HCT116 (cell line): ENCODE results near the gene HACD1. TPM values are rescaled to one million over a fixed set of nuclear protein-coding genes. Genes with fewer than 3 reads are reported as not detected.

Experiments used
- ATAC-seq: fragments of 200-7000 bp; cut with Tn5 transposase; 2 replicates; pipeline ENCODE4 v1.9.1; 2020; ENCODE audit warnings: mild to moderate bottlenecking, moderate library complexity
- BruUV-seq: library from RNA; stranded (reverse); fragments of 400-500 nt; replicated peaks from 2 replicates; lab custom pipeline; 2021; lab: Mats Ljungman, UMichigan
- CTCF ChIA-PET: fragments of 300-600 bp; sonication (Branson Sonifier 250); formaldehyde crosslinking; loops from one replicate; lab custom pipeline; 2021; ENCODE audit warnings: antibody characterized with exemption; lab: Charles Lee
- POLR2A ChIA-PET: fragments of 300-600, 350-600 bp; sonication (Branson Sonifier 250); formaldehyde crosslinking; loops from one replicate; lab custom pipeline; 2021; ENCODE audit warnings: antibody characterized with exemption; lab: Charles Lee
- RAD21 ChIA-PET, 2 experiments: fragments of 300-600 bp; sonication (Branson Sonifier 250); formaldehyde crosslinking; loops; one replicate each; lab custom pipeline; 2023; ENCODE audit warnings: low total read pairs in 2 of 2; ENCODE audit not compliant: uncharacterized antibody in 2 of 2, unreplicated experiment in 2 of 2, low non-redundant PET in 1 of 2; lab: Charles Lee
- DNase-seq: peaks from one replicate; pipeline ENCODE4 v3.0.0-alpha.2; 2010; ENCODE audit warnings: low read depth, low spot score
- H2AFZ ChIP-seq: fragments of 200-600 bp; shearing (Covaris generic), sonication (generic); 2 replicates; pipeline ENCODE4 v1.6.1; 2017; ENCODE audit warnings: low read depth, mixed run types, mixed read lengths, antibody characterized with exemption, low read length; ENCODE audit not compliant: poor library complexity, severe bottlenecking
- H3K27ac ChIP-seq: 2 replicates; pipeline ENCODE4 v1.5.1; 2012; ENCODE audit warnings: low read depth, low read length
- H3K27me3 ChIP-seq: fragments of 200-600 bp; sonication (generic); 2 replicates; pipeline ENCODE4 v1.6.1; 2016; ENCODE audit warnings: mixed run types, low read length, mixed read lengths; ENCODE audit not compliant: insufficient read depth
- H3K36me3 ChIP-seq, 2 experiments: fragments of 200-500 bp in 1 of 2; fragments of 200-600 bp in 1 of 2; sonication (Bioruptor generic) in 1 of 2; sonication (generic) in 1 of 2; 2 replicates each; pipeline versions ENCODE4 v1.5.1 to v1.6.1; 2014 to 2016; ENCODE audit warnings: low read length in 2 of 2, inconsistent platforms in 1 of 2, mixed read lengths in 1 of 2, mixed run types in 1 of 2; ENCODE audit not compliant: insufficient read depth in 2 of 2, control insufficient read depth in 1 of 2
- H3K4me1 ChIP-seq, 2 experiments: fragments of 200-600 bp in 1 of 2; sonication (generic) in 1 of 2; 2 replicates each; pipeline versions ENCODE4 v1.5.1 to v1.6.1; 2012 to 2017; ENCODE audit warnings: low read length in 2 of 2, inconsistent platforms in 1 of 2, mild to moderate bottlenecking in 1 of 2, mixed read lengths in 1 of 2, mixed run types in 1 of 2, moderate library complexity in 1 of 2; ENCODE audit not compliant: insufficient read depth in 2 of 2, control insufficient read depth in 1 of 2
- H3K4me2 ChIP-seq: fragments of 200-600 bp; sonication (generic); 2 replicates; pipeline ENCODE4 v1.6.1; 2017; ENCODE audit warnings: mixed run types, low read length, mixed read lengths
- H3K4me3 ChIP-seq, 2 experiments: fragments of 200-600 bp in 1 of 2; sonication (generic) in 1 of 2; replicated peaks in 1 of 2; 2 replicates each; pipeline ENCODE4 v1.5.1; 2011 to 2016; ENCODE audit warnings: low read length in 2 of 2, control low read depth in 1 of 2, low read depth in 1 of 2, mild to moderate bottlenecking in 1 of 2, mixed read lengths in 1 of 2, mixed run types in 1 of 2
- H3K79me2 ChIP-seq: fragments of 200-600 bp; sonication (generic); 2 replicates; pipeline ENCODE4 v1.6.1; 2017; ENCODE audit warnings: mild to moderate bottlenecking, mixed run types, low read length, moderate library complexity, mixed read lengths; ENCODE audit not compliant: insufficient read depth
- H3K9ac ChIP-seq: fragments of 200-600 bp; sonication (generic); 2 replicates; pipeline ENCODE4 v1.6.1; 2016; ENCODE audit warnings: low read length, mixed read lengths
- H3K9me2 ChIP-seq: fragments of 200-600 bp; sonication (generic), shearing (Covaris generic); 2 replicates; pipeline ENCODE4 v1.6.1; 2017; ENCODE audit warnings: mixed run types, mild to moderate bottlenecking, moderate library complexity; ENCODE audit not compliant: insufficient read depth
- H3K9me3 ChIP-seq, 2 experiments: fragments of 200-500 bp in 1 of 2; fragments of 200-600 bp in 1 of 2; sonication (Bioruptor generic) in 1 of 2; sonication (generic) in 1 of 2; 2 replicates each; pipeline ENCODE4 v1.6.1; 2014 to 2017; ENCODE audit warnings: low read length in 2 of 2, mixed read lengths in 2 of 2, inconsistent platforms in 1 of 2, low read depth in 1 of 2, mild to moderate bottlenecking in 1 of 2, mixed run types in 1 of 2, moderate library complexity in 1 of 2; ENCODE audit not compliant: control insufficient read depth in 1 of 2, insufficient read depth in 1 of 2
- H4K20me1 ChIP-seq: fragments of 200-600 bp; sonication (generic), shearing (Covaris generic); 2 replicates; pipeline ENCODE4 v1.6.1; 2017; ENCODE audit warnings: mixed run types, mild to moderate bottlenecking, moderate library complexity; ENCODE audit not compliant: insufficient read depth
- ELF1 ChIP-seq: IDR thresholded peaks from 2 replicates; pipeline ENCODE4 v1.6.1; 2012; ENCODE audit warnings: low read depth, borderline replicate concordance
- EZH2 ChIP-seq: fragments of 200-600 bp; sonication (generic); IDR thresholded peaks from 2 replicates; pipeline ENCODE4 v1.6.1; 2017; ENCODE audit warnings: antibody characterized with exemption, mixed run types
- EZH2phosphoT487 ChIP-seq: fragments of 200-600 bp; IDR thresholded peaks from 2 replicates; pipeline ENCODE4 v1.6.1; 2018; ENCODE audit warnings: antibody characterized with exemption, borderline replicate concordance
- JUND ChIP-seq: IDR thresholded peaks from 2 replicates; pipeline ENCODE4 v1.6.1; 2012
- RAD21 ChIP-seq: IDR thresholded peaks from 2 replicates; pipeline ENCODE4 v1.6.1; 2012; ENCODE audit warnings: low read depth, mild to moderate bottlenecking
- REST ChIP-seq: IDR thresholded peaks from 2 replicates; pipeline ENCODE4 v1.6.1; 2012; ENCODE audit warnings: low read depth
- SIN3A ChIP-seq: IDR thresholded peaks from 2 replicates; pipeline ENCODE4 v1.6.1; 2012; ENCODE audit warnings: low read depth
- SP1 ChIP-seq: IDR thresholded peaks from 2 replicates; pipeline ENCODE4 v1.6.1; 2012; ENCODE audit warnings: low read depth
- SRF ChIP-seq: IDR thresholded peaks from 2 replicates; pipeline ENCODE4 v1.6.1; 2012; ENCODE audit warnings: low read depth
- TCF7L2 ChIP-seq: IDR thresholded peaks from 2 replicates; pipeline ENCODE4 v1.7.0; 2011; ENCODE audit warnings: borderline replicate concordance, inconsistent platforms; ENCODE audit not compliant: insufficient read depth, insufficient read length; ENCODE audit errors: extremely low read depth
- YY1 ChIP-seq: IDR thresholded peaks from 2 replicates; pipeline ENCODE4 v1.6.1; 2011; ENCODE audit warnings: low read length, low read depth, moderate library complexity, mild to moderate bottlenecking; ENCODE audit not compliant: insufficient replicate concordance; ENCODE audit errors: extremely low read depth
- ZBTB33 ChIP-seq: IDR thresholded peaks from 2 replicates; pipeline ENCODE4 v1.6.1; 2011; ENCODE audit warnings: mild to moderate bottlenecking, low read length, moderate library complexity; ENCODE audit not compliant: insufficient replicate concordance; ENCODE audit errors: extremely low read depth
- ZFX ChIP-seq: fragments of 450-650 bp; IDR thresholded peaks from 2 replicates; pipeline ENCODE4 v1.6.1; 2017
- ZNF274 ChIP-seq: fragments of 200-500 bp; sonication (Bioruptor generic); IDR thresholded peaks from 2 replicates; pipeline ENCODE4 v1.6.1; 2014; ENCODE audit warnings: mild to moderate bottlenecking, low read depth, low read length, inconsistent platforms
- intact Hi-C: fragments of 100-400 bp; cut with micrococcal nuclease; formaldehyde crosslinking; loops from 2 replicates; pipeline ENCODE4 v1.10.0; 2022
- total RNA-seq: library from RNA; stranded (reverse); gene quantifications from one replicate; pipeline ENCODE4 v1.2.1, GENCODE V29; 2021; ENCODE audit not compliant: unreplicated experiment
- TF ChIP-seq, protein P1 (sequence below): IDR thresholded peaks from 2 replicates; pipeline ENCODE4 v1.6.1; 2012
- TF ChIP-seq, protein P2 (sequence below): IDR thresholded peaks from 2 replicates; pipeline ENCODE4 v1.6.1; 2012
- TF ChIP-seq, protein P3 (sequence below), 3 experiments: fragments of 200-600 bp in 1 of 3; sonication (generic) in 1 of 3; IDR thresholded peaks in 2 of 3; conservative IDR thresholded peaks in 1 of 3; 2 replicates each; pipeline ENCODE4 v1.5.1; 2012 to 2017; ENCODE audit warnings: low read depth in 2 of 3, low read length in 2 of 3, antibody characterized with exemption in 1 of 3, borderline replicate concordance in 1 of 3, control low read depth in 1 of 3, mild to moderate bottlenecking in 1 of 3, mixed read lengths in 1 of 3, mixed run types in 1 of 3, moderate library complexity in 1 of 3; ENCODE audit not compliant: insufficient read depth in 1 of 3

HACD1 gene
- total RNA-seq, 1 experiment from 2014 or later = 21.6 TPM

GRCh38 chr10:17640331-17640816 lies 23.2 kb upstream of the HACD1 start (continued):
- TF ChIP-seq, protein P1, sequence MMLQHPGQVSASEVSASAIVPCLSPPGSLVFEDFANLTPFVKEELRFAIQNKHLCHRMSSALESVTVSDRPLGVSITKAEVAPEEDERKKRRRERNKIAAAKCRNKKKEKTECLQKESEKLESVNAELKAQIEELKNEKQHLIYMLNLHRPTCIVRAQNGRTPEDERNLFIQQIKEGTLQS = no peak
- no peak for TF ChIP-seq ZNF274

DNA sequence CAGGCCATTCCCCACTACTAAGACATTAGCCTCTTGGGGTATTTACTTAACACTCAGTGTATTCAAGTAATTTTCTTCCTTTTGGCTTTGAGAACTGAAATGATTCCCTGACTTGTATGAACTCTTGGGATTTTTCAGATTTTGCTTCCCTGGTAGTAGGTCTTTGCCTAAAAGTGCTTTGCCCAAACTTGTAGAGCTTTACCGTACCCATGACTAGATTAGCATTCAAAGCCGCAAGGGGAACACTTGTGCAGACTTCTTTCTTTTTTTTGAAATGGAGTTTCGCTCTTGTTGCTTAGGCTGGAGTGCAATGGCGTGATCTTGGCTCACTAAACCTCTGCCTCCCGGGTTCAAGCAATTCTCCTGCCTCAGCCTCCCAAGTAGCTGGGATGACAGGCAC lies 20.7 kb upstream of the HACD1 start:
- Histone ChIP-seq H3K9ac (no peak overlapping the region), H3K4me2 (no peak overlapping the region), H3K9me2 (no peaks in the 10 kb centered on the region), H4K20me1 (no peaks in the 10 kb centered on the region), H3K27me3 (no peaks in the 10 kb centered on the region), H2AFZ (no peak overlapping the region), H3K36me3 (no peaks in the 10 kb centered on the region), H3K79me2 (peaks cover 14% of the 10 kb centered on the region), H3K27ac (no peak overlapping the region), H3K9me3 (peaks cover 0 to 4% of the 10 kb centered on the region in 2 experiments; a peak in 1 of 4 replicates), H3K4me3 (no peak overlapping the region), H3K4me1 (peaks cover 0 to 7% of the 10 kb centered on the region in 2 experiments; a peak in 2 of 4 replicates)
- RAD21 ChIA-PET = no interaction called here
- no TSS peak for BruUV-seq
- CTCF ChIA-PET = no interaction called here
- intact Hi-C loops = no loop called here
- ATAC-seq (no peak), DNase-seq (no peak)
- POLR2A ChIA-PET = no interaction called here
- no peak for TF ChIP-seq ZFX
- TF ChIP-seq REST = no peak
- no peak for TF ChIP-seq SIN3A
- TF ChIP-seq TCF7L2 = no peak
- TF ChIP-seq ELF1 = no peak
- no peak for TF ChIP-seq SRF
- TF ChIP-seq, protein P1 = no peak
- TF ChIP-seq SP1 = no peak
- TF ChIP-seq EZH2phosphoT487 = no peak
- TF ChIP-seq, protein P2, sequence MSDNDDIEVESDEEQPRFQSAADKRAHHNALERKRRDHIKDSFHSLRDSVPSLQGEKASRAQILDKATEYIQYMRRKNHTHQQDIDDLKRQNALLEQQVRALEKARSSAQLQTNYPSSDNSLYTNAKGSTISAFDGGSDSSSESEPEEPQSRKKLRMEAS = no peak
- TF ChIP-seq YY1 = no peak
- no peak for TF ChIP-seq ZNF274
- no peak for TF ChIP-seq JUND
- TF ChIP-seq EZH2 = no peak
- no peak for TF ChIP-seq RAD21
- no peak for TF ChIP-seq ZBTB33
- TF ChIP-seq, protein P3, sequence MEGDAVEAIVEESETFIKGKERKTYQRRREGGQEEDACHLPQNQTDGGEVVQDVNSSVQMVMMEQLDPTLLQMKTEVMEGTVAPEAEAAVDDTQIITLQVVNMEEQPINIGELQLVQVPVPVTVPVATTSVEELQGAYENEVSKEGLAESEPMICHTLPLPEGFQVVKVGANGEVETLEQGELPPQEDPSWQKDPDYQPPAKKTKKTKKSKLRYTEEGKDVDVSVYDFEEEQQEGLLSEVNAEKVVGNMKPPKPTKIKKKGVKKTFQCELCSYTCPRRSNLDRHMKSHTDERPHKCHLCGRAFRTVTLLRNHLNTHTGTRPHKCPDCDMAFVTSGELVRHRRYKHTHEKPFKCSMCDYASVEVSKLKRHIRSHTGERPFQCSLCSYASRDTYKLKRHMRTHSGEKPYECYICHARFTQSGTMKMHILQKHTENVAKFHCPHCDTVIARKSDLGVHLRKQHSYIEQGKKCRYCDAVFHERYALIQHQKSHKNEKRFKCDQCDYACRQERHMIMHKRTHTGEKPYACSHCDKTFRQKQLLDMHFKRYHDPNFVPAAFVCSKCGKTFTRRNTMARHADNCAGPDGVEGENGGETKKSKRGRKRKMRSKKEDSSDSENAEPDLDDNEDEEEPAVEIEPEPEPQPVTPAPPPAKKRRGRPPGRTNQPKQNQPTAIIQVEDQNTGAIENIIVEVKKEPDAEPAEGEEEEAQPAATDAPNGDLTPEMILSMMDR (IDR thresholded peaks at IDR 0.05 in 2 of 3, conservative IDR thresholded peaks at IDR 0.05 in 1 of 3; ENCODE audit: borderline replicate concordance in 1 of 3, insufficient read depth in 1 of 3, low read depth in 2 of 3, low read length in 2 of 3) = no peak
